ENCODE results near the gene TSC1. TPM values are rescaled to one million over a fixed set of nuclear protein-coding genes. Genes with fewer than 3 reads are reported as not detected.

The TSC1 gene
- 10 to 100 TPM; 22.9 to 41.6 (median 29.4) TPM for polyA plus RNA-seq (ENCODE audit: insufficient read length in 10 of 10)
- long read RNA-seq, donor 1, partial matches to known transcripts = 0 of 2 reads
- long read RNA-seq, donor 1, other reads (novel, unspliced or antisense) = 0 of 2 reads
- long read RNA-seq, donor 2, partial matches to known transcripts = 0 of 1 reads
- long read RNA-seq, donor 2, other reads (novel, unspliced or antisense) = 0 of 1 reads
- long read RNA-seq, donor 3 = 0 reads
- long read RNA-seq, donor 4, full-length matches to known transcripts = 2 of 2 reads
- long read RNA-seq, donor 4, partial matches to known transcripts = 0 of 2 reads
- long read RNA-seq, donor 4, other reads (novel, unspliced or antisense) = 0 of 2 reads
- long read RNA-seq, donor 5, partial matches to known transcripts = 0 of 4 reads
- long read RNA-seq, donor 5, other reads (novel, unspliced or antisense) = 0 of 4 reads
- long read RNA-seq, donor 6, full-length matches to known transcripts = 2 of 2 reads
- long read RNA-seq, donor 6, partial matches to known transcripts = 0 of 2 reads
- long read RNA-seq, donor 6, other reads (novel, unspliced or antisense) = 0 of 2 reads
- long read RNA-seq, donor 7, partial matches to known transcripts = 0 of 5 reads
- long read RNA-seq, donor 7, other reads (novel, unspliced or antisense) = 0 of 5 reads
- long read RNA-seq, donor 8, full-length matches to known transcripts = 1 of 1 reads
- long read RNA-seq, donor 8, partial matches to known transcripts = 0 of 1 reads
- long read RNA-seq, donor 8, other reads (novel, unspliced or antisense) = 0 of 1 reads
- long read RNA-seq, donor 9, full-length matches to known transcripts = 1 of 1 reads
- long read RNA-seq, donor 9, partial matches to known transcripts = 0 of 1 reads
- long read RNA-seq, donor 9, other reads (novel, unspliced or antisense) = 0 of 1 reads

DNA sequence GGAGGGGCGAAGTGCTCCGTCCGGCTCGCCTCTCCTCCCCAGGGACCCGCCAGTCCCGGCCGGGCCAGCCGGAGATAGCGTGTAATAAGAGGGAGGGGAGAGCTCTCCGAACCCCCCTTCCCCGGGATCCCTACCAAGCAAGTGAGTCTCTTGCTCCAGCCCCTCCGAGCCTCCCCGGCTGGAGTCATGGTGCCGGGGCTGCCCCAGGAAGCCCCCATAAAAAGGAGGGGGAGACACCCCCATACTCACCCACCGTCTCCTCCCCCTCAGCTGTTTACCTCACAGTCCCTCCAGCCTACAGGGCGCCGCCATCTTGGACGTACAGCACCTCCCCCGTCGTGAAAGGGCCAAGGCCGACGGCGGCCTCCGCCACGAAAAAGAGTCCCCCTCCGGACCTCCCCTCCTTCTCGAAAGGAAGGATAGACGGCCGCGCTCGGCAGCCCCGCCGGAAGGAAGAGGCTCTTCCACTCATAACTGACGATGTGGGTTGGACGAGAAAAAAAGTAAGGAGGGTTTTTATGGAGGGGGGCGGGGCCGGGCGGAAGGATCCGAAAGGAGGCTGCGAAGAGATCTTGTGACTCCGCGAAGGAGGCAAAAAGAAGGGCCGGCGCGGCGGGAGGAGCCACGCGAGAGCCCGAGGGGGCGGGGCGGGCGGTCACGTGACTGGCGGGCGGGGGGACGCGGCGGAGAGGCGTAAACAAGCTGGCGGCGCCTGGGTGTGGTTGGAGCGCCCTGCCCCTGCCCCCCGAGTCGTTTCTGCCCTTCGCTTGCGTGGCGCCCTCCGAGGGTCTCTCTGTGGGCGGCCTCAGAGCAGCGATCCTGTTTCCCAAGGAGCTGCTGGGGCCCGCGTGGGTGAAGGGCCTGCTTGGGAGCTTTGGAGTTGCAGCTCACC, at the start of gene TSC1:
TSC1 (minus strand) TSS at position 323 of the 892 bp plus-strand sequence. CDS start 15,744 bp downstream, outside the sequence.
- peak; percentile 94 to 98 (median 97) for DNase-seq

DNA sequence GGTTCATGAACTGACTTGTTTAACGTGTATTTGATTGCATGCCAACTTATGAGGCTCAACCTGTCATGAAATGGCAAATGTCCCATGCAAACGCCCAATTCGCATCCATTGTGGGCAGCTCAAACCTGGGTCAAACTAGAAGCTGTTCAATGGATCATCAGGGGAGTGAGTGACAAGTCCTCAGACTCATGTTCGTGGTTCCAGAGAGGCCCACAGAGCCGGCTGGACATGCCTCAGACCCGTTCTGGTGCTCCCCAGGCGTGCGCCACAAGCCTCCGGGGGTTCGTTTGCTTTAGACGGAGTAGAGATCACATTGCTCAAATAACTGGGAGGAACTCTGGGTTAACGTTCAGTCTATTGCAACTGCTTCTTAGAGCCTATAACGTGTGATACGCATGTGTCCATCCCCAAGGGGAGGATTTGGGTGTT, 49.1 kb upstream of the TSC1 start:
- DNase-seq = no peak

DNA sequence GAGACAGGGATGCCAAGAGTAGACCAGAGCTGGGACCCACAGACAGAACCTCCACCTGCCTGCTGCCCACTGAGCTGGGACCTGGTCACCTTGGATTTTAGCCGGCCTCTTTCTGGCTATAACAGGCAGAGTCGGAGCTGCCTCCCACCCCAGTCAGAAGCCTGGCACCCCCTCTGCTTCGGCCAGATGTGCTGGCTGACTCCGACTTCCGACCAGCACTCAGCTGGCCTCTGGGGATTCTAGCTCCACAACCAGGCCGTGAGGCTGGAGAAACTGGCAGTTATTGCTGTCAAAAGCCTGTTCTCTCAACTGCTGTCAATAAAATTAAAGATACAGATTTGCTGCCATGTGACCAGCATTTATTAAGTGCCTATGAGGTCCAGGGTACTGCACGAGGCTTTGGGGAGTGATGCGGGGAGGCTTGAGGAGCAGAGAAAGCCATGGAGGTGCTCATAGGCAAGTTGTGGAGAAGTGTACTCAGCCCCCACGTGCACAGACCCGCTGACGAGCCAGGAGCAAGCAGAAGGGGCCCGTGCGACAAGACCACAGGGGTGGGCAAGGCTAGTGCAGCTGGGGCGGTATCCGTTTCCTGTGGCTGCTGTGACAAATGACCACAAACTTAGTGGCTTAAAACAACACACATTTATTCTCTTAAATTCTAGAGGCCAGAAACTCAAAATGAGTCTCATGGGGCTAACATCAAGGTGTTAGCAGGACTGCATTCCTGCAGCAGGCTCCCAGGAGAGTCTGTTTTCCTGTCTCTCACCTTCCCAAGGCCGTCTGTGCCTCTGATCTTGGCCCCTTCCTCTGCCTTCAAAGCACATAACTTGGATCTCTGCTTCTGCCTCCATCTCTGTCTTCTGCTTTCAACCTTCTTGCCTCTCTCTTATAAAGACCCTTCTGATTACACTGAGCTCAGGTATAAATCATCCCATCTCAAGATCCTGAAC, 47.2 kb upstream of the TSC1 start:
- no peak for DNase-seq

DNA sequence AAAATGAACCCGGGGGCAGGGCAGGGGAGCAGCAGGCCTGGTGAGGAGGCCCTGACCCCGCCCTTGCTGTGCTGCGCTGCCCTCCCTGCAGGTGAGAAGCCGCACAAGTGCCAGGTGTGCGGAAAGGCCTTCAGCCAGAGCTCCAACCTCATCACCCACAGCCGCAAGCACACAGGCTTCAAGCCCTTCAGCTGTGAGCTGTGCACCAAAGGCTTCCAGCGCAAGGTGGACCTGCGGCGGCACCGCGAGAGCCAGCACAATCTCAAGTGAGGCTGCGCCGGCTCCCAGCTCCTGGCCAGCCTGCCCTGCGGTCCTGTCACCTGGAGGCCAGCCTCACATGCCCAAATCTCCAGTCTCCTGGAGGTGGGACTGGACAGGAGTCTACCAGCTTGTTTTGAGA, 46.4 kb upstream of the TSC1 start:
- no peak for DNase-seq

DNA sequence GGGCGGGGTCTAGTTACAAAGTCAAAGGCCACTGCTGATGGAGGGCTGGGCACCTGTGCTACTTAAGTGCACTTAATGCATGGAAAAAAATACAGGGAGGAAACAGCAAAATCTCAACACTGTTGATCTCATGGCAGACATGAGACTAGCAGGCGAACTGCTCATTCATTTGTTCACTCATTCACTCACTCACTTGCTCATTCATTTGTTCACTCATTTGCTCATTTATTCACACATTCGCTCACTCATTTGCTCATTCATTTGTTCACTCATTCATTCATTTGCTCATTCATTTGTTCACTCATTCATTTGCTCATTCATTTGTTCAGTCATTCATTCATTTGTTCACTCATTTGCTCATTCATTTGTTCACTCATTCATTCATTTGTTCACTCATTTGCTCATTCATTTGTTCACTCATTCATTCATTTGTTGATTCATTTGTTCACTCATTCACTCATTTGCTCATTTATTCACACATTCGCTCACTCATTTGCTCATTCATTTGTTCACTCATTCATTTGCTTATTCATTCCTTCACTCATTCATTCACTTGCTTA, 45.7 kb upstream of the TSC1 start:
- DNase-seq = peak in 1 of 3 donors; percentile 32

DNA sequence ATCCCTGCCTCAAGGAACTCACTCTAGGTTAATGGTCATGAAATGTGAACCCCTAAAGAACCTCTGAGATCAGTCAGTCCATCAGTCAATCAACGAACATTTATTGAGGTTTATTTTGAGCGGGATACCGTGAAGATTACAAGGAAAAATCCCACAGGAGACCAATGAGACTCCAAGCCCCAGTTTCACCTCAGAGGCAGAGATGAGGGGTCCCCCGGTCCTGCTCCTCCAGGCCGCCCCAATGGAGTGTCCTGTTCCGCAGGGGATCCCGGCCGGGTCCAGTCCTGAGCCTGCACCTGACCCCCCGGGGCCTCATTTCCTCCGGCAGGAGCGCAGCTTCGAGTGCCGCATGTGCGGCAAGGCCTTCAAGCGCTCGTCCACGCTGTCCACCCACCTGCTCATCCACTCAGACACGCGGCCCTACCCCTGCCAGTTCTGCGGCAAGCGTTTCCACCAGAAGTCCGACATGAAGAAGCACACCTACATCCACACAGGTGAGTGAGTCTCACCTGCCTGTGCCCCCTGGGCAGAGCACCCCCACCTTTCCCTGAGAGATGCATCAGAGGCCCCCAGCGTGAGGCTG, 45.1 kb upstream of the TSC1 start:
- DNase-seq = no peak

DNA sequence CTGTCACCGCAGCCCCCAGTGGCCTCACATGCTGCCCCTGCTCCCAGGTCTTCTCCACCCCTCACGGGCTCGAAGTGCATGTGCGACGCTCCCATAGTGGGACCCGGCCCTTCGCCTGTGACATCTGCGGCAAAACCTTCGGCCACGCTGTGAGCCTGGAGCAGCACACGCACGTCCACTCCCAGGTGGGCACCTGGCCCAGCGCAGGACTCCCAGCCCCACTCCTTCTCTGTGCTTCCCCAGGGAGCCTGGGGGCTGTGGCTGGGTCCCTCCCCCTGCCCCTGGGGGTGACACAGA, 44.5 kb upstream of the TSC1 start:
- no peak for DNase-seq

DNA sequence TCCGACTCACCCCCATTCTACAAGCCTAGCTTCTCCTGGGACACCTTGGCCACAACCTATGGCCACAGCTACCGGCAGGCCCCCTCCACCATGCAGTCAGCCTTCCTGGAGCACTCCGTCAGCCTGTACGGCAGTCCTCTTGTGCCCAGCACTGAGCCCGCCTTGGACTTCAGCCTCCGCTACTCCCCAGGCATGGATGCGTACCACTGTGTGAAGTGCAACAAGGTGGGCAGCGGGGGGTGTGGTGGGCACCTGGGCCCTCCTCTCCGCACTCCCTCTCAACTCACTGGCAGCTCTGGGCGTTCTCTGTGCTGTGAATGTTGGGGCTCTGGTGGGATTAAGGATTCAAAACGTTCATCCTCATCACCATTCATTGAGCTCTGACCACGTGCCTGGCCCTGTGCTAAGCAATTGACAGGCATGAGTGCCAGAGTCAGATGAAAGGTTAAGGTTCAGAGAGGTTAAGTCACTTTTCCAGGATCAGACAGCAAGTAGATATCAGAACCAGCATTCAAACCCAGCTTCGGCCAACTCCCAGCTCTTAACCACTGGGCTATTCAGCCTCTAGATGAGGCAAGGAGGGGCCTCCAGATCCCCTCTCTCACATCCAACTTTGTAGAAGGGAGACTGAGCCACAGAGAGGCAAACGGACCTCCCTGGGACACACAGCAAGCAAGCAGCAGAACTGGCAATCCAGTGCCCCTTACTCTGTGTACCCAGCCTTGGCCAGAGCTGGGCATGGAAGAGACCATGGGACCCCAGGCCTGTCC, 44.0 kb upstream of the TSC1 start:
- no peak for DNase-seq

DNA sequence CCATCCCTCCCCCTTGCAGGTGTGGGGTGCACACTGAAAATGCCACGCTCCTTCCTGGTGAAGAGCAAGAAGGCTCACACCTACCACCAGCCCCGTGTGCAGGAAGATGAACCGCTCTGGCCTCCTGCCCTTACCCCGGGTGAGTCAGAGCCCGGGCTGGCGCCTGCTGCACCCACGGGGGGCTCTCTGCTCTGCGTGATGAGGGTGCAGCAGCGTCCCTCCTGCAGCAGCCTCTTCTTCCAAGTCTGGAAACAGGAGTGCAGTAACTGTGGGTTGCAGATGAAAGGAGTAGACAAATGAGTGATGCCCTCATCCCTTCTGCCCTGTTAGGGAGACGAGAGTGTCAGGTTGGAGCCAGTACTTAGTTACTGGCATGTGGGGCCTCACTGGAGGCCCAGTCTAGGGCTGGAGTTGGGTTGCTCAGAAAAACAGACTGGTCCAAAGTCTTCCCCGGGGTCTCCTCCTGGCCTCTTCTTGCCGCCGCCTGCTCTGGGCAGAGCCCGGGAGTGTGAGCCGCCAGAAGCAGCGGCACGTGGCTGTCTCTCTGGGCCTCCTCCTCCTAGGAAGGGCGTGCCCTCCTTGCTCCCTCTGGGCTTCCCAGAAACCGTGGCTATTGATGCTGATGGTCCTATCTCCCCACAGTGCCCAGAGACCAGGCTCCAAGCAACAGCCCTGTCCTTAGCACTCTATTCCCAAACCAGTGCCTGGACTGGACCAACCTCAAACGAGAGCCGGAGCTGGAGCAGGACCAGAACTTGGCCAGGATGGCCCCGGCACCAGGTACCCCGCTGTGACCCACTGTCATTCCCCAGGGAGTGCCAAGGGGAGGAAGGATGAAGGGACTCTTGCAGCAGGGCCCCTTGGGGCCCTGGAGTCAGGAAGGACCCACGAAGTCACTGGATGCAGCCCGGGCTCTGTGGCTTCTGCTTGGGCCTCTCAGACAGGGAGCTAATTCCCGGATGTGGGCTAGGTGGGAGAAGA, 42.5 kb upstream of the TSC1 start:
- DNase-seq = no peak

DNA sequence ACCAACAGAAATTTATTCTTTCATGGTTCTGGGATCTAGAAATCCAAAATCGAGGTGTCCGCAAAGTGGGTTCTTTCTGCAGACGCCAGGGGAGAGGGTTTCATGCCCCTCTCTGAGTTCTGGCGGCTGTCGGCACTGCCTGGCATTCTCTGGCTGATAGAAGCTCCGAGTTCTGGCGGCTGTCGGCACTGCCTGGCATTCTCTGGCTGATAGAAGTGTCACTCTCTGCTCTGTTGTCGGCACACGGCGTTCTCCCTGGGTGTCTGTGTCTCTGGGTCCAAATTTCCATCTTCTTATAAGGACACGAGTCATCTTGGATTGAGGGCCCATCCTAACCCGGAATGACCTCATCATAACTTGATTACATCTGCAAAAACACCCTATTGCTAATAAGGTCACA, 41.7 kb upstream of the TSC1 start:
- no peak for DNase-seq

DNA sequence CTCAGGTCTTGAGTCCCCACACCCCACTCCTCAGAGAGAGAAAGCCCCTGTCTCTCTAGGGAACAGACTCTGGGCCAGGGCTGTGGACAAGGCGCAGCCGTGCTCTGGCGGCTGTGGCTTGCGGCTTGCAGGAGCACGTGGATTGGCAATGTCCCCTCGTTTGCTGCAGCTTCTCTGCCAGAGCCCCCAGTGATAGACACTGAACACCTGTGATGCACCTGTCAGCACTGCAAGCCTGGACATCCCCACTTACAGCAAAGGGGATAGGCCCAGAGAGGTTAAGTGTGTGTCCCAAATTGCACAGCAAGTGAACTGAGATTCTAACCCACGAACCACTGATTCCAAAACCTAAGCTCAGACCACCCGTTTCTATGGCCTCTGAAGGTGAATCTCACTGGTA, 41.1 kb upstream of the TSC1 start:
- DNase-seq = no peak

DNA sequence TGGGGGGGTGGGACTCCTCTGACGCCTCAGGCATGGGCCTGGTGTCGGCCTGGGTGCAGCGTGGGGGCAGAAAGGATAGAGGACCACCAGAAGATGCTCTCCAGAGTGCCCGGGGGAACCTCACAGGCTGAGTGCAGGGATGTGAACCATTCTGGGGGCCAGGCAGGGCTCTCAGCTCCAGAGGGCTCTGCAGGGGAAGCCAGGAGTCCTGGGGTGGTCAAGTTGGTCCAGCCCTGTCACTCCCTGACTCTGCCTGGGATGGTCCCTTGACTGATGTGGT, 40.6 kb upstream of the TSC1 start:
- no peak for DNase-seq

DNA sequence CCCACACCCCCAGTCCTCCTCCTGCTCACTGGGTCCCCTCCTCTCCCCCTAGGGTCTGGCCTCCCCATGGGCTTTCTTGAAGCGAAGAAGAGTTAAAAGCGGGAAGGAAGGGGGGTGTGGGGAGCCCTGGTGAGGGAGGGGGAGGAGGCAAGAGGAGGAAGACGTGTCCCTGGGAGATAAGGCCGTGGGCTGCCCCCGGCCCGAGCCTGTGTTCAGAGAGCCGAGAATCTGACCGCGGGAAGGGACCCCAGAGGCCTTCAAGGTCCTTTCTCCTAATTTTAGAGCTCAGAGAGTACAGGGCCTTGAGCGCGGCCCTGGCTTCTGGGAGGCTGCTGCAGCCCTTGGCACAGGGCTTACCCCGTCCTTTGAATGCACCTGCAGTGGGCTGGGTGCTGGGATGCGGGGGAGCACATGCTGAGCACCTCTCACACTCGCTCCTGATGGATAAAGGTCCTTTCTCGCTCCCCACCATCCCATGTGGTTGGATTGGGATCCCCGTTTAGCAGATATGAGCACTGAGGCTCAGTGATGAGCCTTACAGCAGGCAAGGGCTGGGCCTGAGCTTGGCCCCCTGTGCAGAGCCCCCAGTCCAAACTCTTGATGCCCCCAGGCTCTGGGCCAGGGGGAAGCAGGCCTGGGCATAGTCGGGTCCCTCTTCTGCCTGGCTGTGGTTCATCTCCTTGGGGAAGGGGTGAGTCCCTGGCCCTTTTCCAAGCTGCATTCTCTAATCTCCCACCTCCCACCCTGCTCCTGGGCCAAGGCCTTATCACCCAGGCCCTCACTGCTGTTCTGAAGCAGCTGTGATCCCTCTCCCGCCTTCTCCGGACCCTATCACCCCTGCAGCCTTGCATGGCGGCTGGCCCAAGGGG, 40.0 kb upstream of the TSC1 start:
- DNase-seq = no peak

DNA sequence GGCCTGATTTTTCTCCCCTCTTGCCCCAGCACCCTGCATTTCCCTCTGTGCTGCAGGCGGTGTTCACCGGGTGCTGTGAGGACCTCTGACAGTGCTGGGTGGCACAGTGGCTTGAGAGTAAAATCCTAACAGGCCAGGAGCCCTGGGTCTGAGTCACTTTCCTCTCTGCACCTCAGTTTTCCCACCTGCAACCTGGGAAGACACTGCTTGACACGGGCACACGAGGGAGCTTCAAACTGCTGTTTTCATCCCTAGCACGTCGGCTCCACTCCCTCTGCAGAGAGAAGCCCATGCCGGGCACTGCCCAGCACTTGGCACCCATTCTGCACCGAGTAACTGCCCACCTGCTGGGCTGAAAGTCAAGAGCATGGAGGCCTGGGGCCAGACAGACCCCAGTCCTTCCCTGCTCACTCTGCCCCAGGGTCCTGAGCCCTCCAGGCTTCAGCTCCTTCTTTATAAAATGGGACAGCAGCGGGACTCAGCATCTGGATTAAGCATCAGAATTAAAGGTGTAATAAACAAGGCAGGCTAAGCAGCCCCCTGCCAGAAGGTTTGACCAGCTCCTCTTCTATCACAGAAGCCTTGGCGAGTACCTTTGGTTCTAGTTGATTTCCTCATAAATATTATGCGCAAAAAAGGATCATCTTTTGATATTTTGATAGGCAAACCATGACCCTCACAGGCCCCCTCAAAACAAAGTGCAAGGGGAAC, 39.2 kb upstream of the TSC1 start:
- no peak for DNase-seq

DNA sequence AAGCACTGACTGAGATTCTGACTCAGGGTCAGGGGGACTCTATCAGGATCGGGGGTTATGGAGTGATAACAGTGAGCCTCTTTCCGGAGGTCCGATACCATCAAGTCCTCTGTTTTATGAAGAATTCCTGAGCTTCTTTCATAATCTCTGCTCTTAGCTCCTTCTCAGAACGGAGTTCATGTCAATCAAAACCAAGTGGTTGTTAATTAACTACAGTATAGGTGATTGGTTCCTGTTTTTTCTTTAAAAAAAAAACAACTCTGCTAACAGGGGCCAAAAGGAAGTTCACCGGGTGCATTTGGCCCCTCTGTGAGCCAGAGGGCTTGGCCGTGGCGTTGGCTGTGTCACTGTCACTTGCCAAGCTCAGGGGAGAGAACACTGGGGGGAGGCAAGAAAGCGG, 38.0 kb upstream of the TSC1 start:
- no peak for DNase-seq

DNA sequence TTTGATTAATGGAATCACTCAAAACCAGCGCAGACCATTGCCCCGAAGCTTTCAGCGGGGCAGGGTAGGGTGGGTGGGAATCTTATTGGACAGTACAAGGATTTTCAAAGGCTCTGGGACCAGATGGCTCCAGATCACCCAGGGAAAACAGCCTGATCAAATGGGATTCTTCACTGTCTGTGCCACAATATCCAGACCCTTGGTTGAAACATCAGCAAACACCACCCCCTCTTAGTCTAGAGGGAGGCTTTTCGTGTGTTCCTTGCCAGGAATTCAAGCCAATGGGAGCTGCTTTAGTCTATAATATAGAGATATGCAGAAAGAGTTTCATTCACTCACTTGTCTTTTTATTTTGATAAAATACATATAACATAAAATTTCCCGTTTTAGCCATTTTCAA, 35.7 kb upstream of the TSC1 start:
- DNase-seq = no peak
